ENCODE data around the gene TUBB2A. TPM values are rescaled to one million over a fixed set of nuclear protein-coding genes. Genes with fewer than 3 reads are reported as not detected.
"Not testable (repeated sequence)": the region's sequence is repeated elsewhere in the genome, so short reads cannot be mapped to it uniquely, and the experiment has no call there.

The TUBB2A gene
- total RNA-seq, 1 donor, result 45.5 TPM

DNA sequence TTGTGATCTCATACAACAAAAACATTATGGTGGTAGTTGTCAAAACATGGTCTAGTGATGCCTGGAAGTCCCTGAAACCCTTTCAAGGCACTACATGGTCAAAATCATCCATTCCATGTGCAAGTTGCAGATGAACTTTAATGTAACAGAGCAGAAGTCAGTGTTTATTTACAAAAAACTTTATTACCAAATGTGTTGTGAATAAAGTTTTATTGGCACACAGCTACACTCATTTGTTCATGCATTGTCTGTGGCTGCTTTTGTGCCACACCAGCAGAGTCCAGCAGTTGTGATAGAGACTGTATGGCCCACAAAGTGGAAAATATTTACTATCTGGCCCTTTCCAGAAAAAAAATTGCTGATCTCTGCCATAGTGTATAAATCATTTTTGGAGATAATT lies 43.3 kb upstream of the TUBB2A start:
- no peak overlapping the region for H3K4me3 ChIP-seq (ENCODE audit: low read depth, low read length)
- no peak for TF ChIP-seq CTCF (IDR thresholded peaks at IDR 0.05; ENCODE audit: insufficient read depth, low read length)

GRCh38 chr6:3199382-3199781 lies 42.0 kb upstream of the TUBB2A start:
- no peak overlapping the region for H3K4me3 ChIP-seq (ENCODE audit: low read depth, low read length)
- TF ChIP-seq CTCF (IDR thresholded peaks at IDR 0.05; ENCODE audit: insufficient read depth, low read length), result no peak
- DNase-seq (ENCODE audit: low read depth), result no peak

More for the DNA sequence above, 43.3 kb upstream of the TUBB2A start:
- no peak for DNase-seq (ENCODE audit: low read depth)

- not testable (repeated sequence) for H3K4me3 ChIP-seq (ENCODE audit: low read depth, low read length); DNase-seq (ENCODE audit: low read depth)
These were observed 40.4 kb upstream of the TUBB2A start for GRCh38 chr6:3197734-3198133.

DNA sequence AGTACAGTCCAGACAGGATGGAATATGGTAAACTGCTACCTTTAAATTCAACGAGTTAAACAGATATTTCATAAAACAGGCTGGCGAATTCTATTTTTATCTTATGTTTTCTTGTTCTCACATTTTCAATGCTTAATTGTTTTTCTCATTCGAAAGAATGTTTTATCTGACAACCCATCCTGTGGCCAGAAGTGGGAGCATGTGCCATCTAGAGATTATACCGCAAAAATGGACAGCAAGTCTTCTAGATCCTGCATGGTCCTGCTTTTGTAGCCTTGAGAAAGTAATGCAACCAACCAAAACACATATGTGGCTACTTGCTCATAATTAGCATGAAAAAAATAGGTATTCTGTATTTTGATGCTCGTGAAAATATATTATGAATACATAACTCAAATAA lies 39.4 kb upstream of the TUBB2A start:
- no peak for DNase-seq (ENCODE audit: low read depth)
- TF ChIP-seq CTCF (IDR thresholded peaks at IDR 0.05; ENCODE audit: insufficient read depth, low read length), result no peak

GRCh38 chr6:3195695-3196497 lies 38.6 kb upstream of the TUBB2A start:
- DNase-seq (ENCODE audit: low read depth), result peak; percentile 35
- H3K4me3 ChIP-seq (ENCODE audit: low read depth, low read length), result no peak overlapping the region
- TF ChIP-seq CTCF (IDR thresholded peaks at IDR 0.05; ENCODE audit: insufficient read depth, low read length), result no peak

More for the DNA sequence above, 39.4 kb upstream of the TUBB2A start:
- no peak overlapping the region for H3K4me3 ChIP-seq (ENCODE audit: low read depth, low read length)

GRCh38 chr6:3195420-3195694 lies 38.0 kb upstream of the TUBB2A start:
- no peak for TF ChIP-seq CTCF (IDR thresholded peaks at IDR 0.05; ENCODE audit: insufficient read depth, low read length)
- DNase-seq (ENCODE audit: low read depth), result no peak
- H3K4me3 ChIP-seq (ENCODE audit: low read depth, low read length), result no peak overlapping the region

DNA sequence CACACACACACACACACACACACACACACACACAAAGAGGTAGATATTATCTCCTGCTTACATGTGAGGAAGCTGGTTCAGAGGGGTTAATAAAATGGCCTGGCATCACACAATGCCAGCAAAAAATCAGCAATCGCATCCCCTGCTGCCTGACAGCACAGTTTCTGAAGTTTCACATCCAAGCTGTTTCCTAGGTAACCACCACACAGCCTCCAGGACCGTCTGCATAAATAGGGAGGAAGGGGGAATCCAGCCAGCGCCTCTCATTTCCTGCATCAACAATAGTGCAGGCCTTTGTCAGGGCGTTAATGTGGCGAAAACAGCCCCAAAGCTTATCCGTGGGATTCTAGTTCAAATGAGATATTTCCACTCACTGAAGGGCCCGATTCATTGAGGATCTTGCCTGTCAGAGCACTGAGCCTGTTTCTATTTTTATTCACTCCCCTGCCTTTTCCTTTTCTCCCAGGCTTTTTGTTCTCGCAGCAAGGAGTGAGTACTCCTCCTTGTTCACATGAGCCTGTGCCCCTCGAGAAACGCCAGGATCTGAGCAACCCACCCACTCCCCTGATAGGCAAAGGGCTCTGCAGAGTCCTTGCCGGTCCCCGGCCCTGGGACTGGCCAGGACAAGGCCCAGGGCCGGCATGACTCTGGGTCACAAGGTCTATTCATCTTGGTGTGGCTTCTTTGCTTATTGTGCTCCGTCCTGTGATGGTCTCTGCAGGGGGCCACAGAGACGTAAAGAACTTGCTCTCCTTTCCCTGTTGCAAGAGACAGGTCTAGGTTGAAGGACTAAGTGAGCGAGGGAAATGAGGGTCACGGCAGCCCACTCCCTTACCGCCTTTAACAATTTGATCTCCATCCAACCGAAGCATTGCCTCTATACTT lies 37.4 kb upstream of the TUBB2A start:
- no peak overlapping the region for H3K4me3 ChIP-seq (ENCODE audit: low read depth, low read length)
- no peak for TF ChIP-seq CTCF (IDR thresholded peaks at IDR 0.05; ENCODE audit: insufficient read depth, low read length)
- peak; percentile 45 for DNase-seq (ENCODE audit: low read depth)

Data from fibroblast of the aortic adventitia (primary cell).